K562 (cell line): Measurements from ENCODE around the gene AGPAT3. TPM values are rescaled to one million over a fixed set of nuclear protein-coding genes. Genes with fewer than 3 reads are reported as not detected.

Experiments
- CBFA2T2 ChIP-seq: fragments of 450-650 bp; conservative IDR thresholded peaks from 2 replicates; pipeline ENCODE4 v1.6.1; 2017; ENCODE audit warnings: mild to moderate bottlenecking
- CEBPB ChIP-seq: fragments of 450-650 bp; IDR thresholded peaks from 2 replicates; pipeline ENCODE4 v1.6.1; 2016; ENCODE audit warnings: missing genetic modification characterization, missing compliant biosample characterization
- CREM ChIP-seq: IDR thresholded peaks from 2 replicates; pipeline ENCODE4 v1.6.1; 2014; ENCODE audit warnings: antibody characterized with exemption, low read depth
- NR4A1 ChIP-seq, 2 experiments: fragments of 250-450 bp in 1 of 2; fragments of 450-650 bp in 1 of 2; sonication (Bioruptor Pico) in 1 of 2; IDR thresholded peaks; 2 replicates each; pipeline versions ENCODE4 v1.4.0 to v1.6.1; 2016 to 2020; ENCODE audit warnings: mild to moderate bottlenecking in 2 of 2, missing compliant biosample characterization in 1 of 2, missing genetic modification characterization in 1 of 2, moderate library complexity in 1 of 2
- POLR2AphosphoS5 ChIP-seq: IDR thresholded peaks from 2 replicates; pipeline ENCODE4 v1.6.1; 2011; ENCODE audit warnings: mild to moderate bottlenecking, low read depth, low read length, moderate library complexity; ENCODE audit not compliant: control insufficient read depth, insufficient read depth
- ZNF134 ChIP-seq: fragments of 250-450 bp; sonication (Bioruptor Pico); conservative IDR thresholded peaks from 2 replicates; pipeline ENCODE4 v1.4.0; 2020
- ZNF551 ChIP-seq: fragments of 250-450 bp; sonication (Bioruptor Pico); IDR thresholded peaks from 2 replicates; pipeline ENCODE4 v1.5.0; 2021; ENCODE audit warnings: mild to moderate bottlenecking, moderate library complexity
- polyA plus RNA-seq, 8 experiments: library from polyadenylated mRNA; depleted of rRNA in 4 of 8; stranded (reverse) in 5 of 8; unstranded in 3 of 8; fragments of >200 nt; fragmentation: Nextera tagmentation in 2 of 8; fragmentation: Illumina TruSeq in 1 of 8; extraction: Ambion mirVana in 2 of 8; extraction: Trizol in 1 of 8; gene quantifications; 2 replicates each; pipeline versions ENCODE4 v1.2.1 to v1.2.3, GENCODE V29; 2011 to 2014; ENCODE audit warnings: inconsistent platforms in 1 of 8, missing spikeins in 1 of 8
- total RNA-seq, 7 experiments: library from RNA; depleted of rRNA in 6 of 7; stranded (reverse); fragments of >200 nt in 6 of 7; fragmentation: Illumina TruSeq in 2 of 7; extraction: Trizol in 2 of 7; gene quantifications; 2 replicates each; pipeline versions ENCODE4 v1.2.1 to v1.2.3, GENCODE V29; 2011 to 2021; ENCODE audit warnings: low replicate concordance in 1 of 7
- TF ChIP-seq, protein P1 (sequence below): fragments of 450-650 bp; IDR thresholded peaks from 2 replicates; pipeline ENCODE4 v1.6.1; 2016; ENCODE audit warnings: low read depth
- TF ChIP-seq, protein P2 (sequence below): fragments of 450-650 bp; formaldehyde crosslinking; IDR thresholded peaks from 2 replicates; pipeline ENCODE4 v1.4.0; 2022; ENCODE audit warnings: mild to moderate bottlenecking, moderate library complexity
- TF ChIP-seq, protein P3 (sequence below): sonication (generic); formaldehyde crosslinking; IDR thresholded peaks from 2 replicates; pipeline ENCODE4 v1.4.0; 2020; ENCODE audit warnings: mild to moderate bottlenecking, missing genetic modification reagents

Gene AGPAT3
- total and polyA plus RNA-seq, 9 of the 15 experiments (the other 6 are each of a cell fraction or from before 2014, with no cell fraction given), result 1.5 to 88.4 (median 35.7) TPM

DNA sequence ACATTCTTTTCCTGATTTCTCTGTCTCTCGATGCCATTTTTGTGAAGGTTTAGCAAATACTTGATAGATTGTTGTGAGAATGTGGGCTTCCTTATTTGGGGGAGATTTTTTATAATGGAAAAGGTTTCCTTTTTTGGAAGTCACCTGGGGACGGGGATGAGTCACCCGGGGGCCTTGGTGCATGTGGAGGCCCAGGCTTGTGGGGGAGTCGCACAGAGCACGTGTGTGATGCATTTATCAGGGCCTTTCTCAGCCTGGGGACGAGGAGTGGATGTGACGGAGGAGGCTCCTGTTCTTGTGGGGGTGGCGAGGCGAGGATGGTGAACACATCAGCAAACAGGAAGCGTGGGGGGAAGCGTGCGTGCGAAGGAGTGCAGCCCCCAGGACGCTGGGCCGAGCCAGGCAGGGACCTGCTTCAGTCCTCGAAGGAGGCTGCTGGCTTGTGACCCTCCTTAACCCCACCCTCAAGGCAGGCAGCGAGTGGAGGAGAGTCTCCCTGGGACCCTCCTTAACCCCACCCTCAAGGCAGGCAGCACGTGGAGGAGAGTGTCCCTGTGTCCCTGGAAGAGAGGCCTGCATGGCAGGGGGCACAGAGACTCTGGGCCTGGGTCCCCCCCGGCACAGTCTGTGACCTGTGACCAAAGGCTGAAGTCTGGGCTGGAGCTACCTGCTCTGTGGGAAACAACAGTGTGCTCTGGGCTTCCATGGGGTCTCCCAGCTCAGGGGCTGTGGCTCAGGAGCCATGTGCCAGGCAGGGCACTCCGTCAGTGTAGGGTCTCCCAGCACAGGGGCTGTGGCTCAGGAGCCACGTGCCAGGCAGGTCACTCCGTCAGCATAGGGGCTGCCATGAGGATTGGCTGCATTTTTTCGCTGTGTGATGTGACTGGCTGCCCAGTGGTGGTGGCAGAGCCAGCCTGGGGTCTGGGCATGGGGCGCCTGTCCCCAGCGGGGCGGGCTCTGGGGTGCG lies 57.2 kb downstream of the AGPAT3 start (continued):
- TF ChIP-seq ZNF551 (CRISPR knock-in tag) (no peak), CEBPB (no peak), CBFA2T2 (peak; percentile 71), ZNF134 (CRISPR knock-in tag) (no peak), NR4A1 (CRISPR knock-in tag; IDR thresholded peaks at IDR 0.05) (no peak), NR4A1 (tag; IDR thresholded peaks at IDR 0.05) (peak; percentile 47; the same call in 1 of the 2 replicates), CREM (peak; percentile 95), POLR2AphosphoS5 (peak; percentile 56; the same call in 1 of the 2 replicates)
- TF ChIP-seq, protein P1, sequence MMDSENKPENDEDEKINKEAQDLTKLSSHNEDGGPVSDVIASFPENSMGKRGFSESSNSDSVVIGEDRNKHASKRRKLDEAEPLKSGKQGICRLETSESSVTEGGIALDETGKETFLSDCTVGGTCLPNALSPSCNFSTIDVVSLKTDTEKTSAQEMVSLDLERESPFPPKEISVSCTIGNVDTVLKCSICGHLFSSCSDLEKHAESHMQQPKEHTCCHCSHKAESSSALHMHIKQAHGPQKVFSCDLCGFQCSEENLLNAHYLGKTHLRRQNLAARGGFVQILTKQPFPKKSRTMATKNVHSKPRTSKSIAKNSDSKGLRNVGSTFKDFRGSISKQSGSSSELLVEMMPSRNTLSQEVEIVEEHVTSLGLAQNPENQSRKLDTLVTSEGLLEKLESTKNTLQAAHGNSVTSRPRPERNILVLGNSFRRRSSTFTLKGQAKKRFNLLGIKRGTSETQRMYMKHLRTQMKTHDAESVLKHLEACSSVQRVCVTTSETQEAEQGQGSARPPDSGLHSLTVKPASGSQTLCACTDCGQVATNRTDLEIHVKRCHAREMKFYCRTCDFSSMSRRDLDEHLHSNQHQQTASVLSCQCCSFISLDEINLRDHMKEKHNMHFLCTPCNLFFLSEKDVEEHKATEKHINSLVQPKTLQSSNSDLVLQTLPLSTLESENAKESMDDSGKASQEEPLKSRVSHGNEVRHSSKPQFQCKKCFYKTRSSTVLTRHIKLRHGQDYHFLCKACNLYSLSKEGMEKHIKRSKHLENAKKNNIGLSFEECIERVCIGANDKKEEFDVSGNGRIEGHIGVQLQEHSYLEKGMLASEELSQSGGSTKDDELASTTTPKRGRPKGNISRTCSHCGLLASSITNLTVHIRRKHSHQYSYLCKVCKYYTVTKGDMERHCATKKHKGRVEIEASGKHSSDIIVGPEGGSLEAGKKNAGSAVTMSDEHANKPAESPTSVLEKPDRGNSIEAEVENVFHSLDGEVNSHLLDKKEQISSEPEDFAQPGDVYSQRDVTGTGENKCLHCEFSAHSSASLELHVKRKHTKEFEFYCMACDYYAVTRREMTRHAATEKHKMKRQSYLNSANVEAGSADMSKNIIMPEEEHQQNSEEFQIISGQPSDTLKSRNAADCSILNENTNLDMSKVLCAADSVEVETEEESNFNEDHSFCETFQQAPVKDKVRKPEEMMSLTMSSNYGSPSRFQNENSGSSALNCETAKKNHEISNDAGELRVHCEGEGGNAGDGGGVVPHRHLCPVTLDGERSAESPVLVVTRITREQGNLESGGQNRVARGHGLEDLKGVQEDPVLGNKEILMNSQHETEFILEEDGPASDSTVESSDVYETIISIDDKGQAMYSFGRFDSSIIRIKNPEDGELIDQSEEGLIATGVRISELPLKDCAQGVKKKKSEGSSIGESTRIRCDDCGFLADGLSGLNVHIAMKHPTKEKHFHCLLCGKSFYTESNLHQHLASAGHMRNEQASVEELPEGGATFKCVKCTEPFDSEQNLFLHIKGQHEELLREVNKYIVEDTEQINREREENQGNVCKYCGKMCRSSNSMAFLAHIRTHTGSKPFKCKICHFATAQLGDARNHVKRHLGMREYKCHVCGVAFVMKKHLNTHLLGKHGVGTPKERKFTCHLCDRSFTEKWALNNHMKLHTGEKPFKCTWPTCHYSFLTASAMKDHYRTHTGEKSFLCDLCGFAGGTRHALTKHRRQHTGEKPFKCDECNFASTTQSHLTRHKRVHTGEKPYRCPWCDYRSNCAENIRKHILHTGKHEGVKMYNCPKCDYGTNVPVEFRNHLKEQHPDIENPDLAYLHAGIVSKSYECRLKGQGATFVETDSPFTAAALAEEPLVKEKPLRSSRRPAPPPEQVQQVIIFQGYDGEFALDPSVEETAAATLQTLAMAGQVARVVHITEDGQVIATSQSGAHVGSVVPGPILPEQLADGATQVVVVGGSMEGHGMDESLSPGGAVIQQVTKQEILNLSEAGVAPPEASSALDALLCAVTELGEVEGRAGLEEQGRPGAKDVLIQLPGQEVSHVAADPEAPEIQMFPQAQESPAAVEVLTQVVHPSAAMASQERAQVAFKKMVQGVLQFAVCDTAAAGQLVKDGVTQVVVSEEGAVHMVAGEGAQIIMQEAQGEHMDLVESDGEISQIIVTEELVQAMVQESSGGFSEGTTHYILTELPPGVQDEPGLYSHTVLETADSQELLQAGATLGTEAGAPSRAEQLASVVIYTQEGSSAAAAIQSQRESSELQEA, result no peak
- TF ChIP-seq, protein P2, sequence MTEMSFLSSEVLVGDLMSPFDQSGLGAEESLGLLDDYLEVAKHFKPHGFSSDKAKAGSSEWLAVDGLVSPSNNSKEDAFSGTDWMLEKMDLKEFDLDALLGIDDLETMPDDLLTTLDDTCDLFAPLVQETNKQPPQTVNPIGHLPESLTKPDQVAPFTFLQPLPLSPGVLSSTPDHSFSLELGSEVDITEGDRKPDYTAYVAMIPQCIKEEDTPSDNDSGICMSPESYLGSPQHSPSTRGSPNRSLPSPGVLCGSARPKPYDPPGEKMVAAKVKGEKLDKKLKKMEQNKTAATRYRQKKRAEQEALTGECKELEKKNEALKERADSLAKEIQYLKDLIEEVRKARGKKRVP (CRISPR knock-in tag), result peak; percentile 0; the same call in 1 of the 2 replicates
- TF ChIP-seq, protein P3, sequence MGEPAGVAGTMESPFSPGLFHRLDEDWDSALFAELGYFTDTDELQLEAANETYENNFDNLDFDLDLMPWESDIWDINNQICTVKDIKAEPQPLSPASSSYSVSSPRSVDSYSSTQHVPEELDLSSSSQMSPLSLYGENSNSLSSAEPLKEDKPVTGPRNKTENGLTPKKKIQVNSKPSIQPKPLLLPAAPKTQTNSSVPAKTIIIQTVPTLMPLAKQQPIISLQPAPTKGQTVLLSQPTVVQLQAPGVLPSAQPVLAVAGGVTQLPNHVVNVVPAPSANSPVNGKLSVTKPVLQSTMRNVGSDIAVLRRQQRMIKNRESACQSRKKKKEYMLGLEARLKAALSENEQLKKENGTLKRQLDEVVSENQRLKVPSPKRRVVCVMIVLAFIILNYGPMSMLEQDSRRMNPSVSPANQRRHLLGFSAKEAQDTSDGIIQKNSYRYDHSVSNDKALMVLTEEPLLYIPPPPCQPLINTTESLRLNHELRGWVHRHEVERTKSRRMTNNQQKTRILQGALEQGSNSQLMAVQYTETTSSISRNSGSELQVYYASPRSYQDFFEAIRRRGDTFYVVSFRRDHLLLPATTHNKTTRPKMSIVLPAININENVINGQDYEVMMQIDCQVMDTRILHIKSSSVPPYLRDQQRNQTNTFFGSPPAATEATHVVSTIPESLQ (CRISPR knock-in tag), result peak; percentile 91
